A673 (cell line): ENCODE data around the gene CNDP1.

Experiments used
- CTCF ChIP-seq: fragments of 300-800, 200-600 bp; sonication (generic); conservative IDR thresholded peaks from 2 replicates; pipeline ENCODE4 v1.5.1; 2017; ENCODE audit warnings: low read depth, mild to moderate bottlenecking, antibody characterized with exemption, low read length, moderate library complexity, mixed read lengths
- EZH2 ChIP-seq: fragments of 200-600 bp; sonication (generic); IDR thresholded peaks from 2 replicates; pipeline ENCODE4 v1.6.1; 2017; ENCODE audit warnings: borderline replicate concordance, low read depth, mild to moderate bottlenecking, mixed read lengths, antibody characterized with exemption, low read length; ENCODE audit not compliant: poor library complexity, severe bottlenecking

GRCh38 chr18:74500372-74500771 is 33.9 kb upstream of the CNDP1 start:
- TF ChIP-seq CTCF (no peak), EZH2 (no peak)
